ENCODE data around the gene CPHXL2. TPM values are rescaled to one million over a fixed set of nuclear protein-coding genes. Genes with fewer than 3 reads are reported as not detected.

Gene CPHXL2
- total RNA-seq, 1 donor from 2014 or later = not detected

DNA sequence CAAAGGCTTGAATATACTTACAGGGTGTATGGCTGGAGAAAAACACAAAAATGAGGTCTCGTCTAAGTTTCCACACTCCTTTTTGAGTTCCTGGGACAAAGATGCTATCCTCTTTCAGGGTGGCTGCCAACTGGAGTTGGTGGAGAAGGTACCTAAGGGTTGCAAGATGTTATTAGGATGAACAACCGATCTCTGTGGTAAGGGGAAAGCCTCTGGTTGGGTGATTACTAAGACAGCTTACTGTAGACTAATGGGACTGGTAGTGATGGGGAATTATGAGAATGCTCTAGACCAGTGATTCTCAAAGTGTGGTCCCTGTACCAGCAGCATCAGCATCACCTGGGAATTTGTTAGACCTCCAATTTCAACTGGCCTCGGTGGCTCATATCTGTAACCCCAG is 59.7 kb downstream of the CPHXL2 start:
- no peak overlapping the region for H3K27ac Mint-ChIP-seq (ENCODE audit: unreplicated experiment)

GRCh38 chr16:75616521-75617010 is 60.2 kb downstream of the CPHXL2 start:
- H3K27me3 Mint-ChIP-seq (ENCODE audit: low read depth) = no peaks in the 10 kb centered on the region
- no peaks in the 10 kb centered on the region for H3K9me3 Mint-ChIP-seq (ENCODE audit: low read depth)
- no peak for DNase-seq (ENCODE audit: low spot score)
- H3K4me1 Mint-ChIP-seq (ENCODE audit: low read depth) = peaks cover 15% of the 10 kb centered on the region
- TF ChIP-seq CTCF (IDR thresholded peaks at IDR 0.05) = no peak
- H3K36me3 Mint-ChIP-seq (ENCODE audit: low read depth) = peaks cover 32% of the 10 kb centered on the region
- no peak overlapping the region for H3K4me3 Mint-ChIP-seq (ENCODE audit: unreplicated experiment)
- H3K27ac Mint-ChIP-seq (ENCODE audit: unreplicated experiment) = no peak overlapping the region

More for the DNA sequence above, 59.7 kb downstream of the CPHXL2 start:
- Mint-ChIP-seq H3K4me3 (ENCODE audit: unreplicated experiment) (no peak overlapping the region), H3K9me3 (ENCODE audit: low read depth) (no peaks in the 10 kb centered on the region), H3K4me1 (ENCODE audit: low read depth) (peaks cover 20% of the 10 kb centered on the region), H3K27me3 (ENCODE audit: low read depth) (no peaks in the 10 kb centered on the region), H3K36me3 (ENCODE audit: low read depth) (peaks cover 31% of the 10 kb centered on the region)
- no peak for TF ChIP-seq CTCF (IDR thresholded peaks at IDR 0.05)
- no peak for DNase-seq (ENCODE audit: low spot score)

GRCh38 chr16:75615619-75616018 is 61.2 kb downstream of the CPHXL2 start:
- H3K27ac Mint-ChIP-seq (ENCODE audit: unreplicated experiment) = no peak overlapping the region
- peaks cover 32% of the 10 kb centered on the region for H3K36me3 Mint-ChIP-seq (ENCODE audit: low read depth)
- no peak overlapping the region for H3K4me3 Mint-ChIP-seq (ENCODE audit: unreplicated experiment)
- no peaks in the 10 kb centered on the region for H3K27me3 Mint-ChIP-seq (ENCODE audit: low read depth)
- H3K4me1 Mint-ChIP-seq (ENCODE audit: low read depth) = peaks cover 5% of the 10 kb centered on the region
- TF ChIP-seq CTCF (IDR thresholded peaks at IDR 0.05) = no peak
- H3K9me3 Mint-ChIP-seq (ENCODE audit: low read depth) = no peaks in the 10 kb centered on the region
- no peak for DNase-seq (ENCODE audit: low spot score)

DNA sequence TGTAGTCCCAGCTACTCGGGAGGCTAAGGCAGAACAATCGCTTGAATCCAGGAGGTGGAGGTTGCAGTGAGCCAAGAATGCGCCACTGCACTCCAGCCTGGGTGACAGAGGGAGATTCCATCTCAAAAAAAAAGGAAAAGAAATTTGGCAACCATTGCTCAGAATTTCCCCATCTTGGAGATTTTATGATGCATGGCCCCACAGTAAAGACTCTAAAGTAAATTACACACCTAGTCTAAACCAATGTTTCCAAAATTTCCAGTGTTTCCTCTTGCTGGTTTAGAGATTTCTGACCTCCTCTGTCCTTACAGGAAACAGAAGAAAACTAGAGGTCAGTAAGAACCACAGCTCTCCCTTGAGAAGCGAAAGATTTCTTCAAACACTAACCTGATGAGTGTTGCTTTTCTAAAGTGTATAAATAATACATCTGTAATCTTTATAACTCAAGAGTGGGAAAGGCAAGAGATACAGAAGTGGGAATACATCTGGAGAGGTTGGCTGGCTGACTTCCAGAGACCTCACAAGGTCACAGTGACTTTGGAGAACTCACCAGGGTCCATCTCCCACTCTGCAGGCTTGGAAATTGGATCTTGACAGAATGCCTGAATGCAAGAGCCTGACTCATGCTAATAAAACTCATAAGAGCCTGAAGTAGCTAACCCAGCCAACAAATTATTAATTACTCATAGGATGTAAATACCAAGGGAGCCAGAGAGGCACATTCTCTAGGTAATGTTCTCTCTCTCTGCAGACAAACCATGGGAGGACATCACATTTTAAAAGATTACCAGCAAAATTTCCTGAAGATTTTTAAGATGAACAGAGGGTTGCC is 62.5 kb downstream of the CPHXL2 start:
- H3K4me1 Mint-ChIP-seq (ENCODE audit: low read depth) = no peaks in the 10 kb centered on the region
- no peak overlapping the region for H3K4me3 Mint-ChIP-seq (ENCODE audit: unreplicated experiment)
- no peaks in the 10 kb centered on the region for H3K27me3 Mint-ChIP-seq (ENCODE audit: low read depth)
- peaks cover 29% of the 10 kb centered on the region for H3K36me3 Mint-ChIP-seq (ENCODE audit: low read depth)
- no peak overlapping the region for H3K27ac Mint-ChIP-seq (ENCODE audit: unreplicated experiment)
- no peak for TF ChIP-seq CTCF (IDR thresholded peaks at IDR 0.05)
- no peaks in the 10 kb centered on the region for H3K9me3 Mint-ChIP-seq (ENCODE audit: low read depth)
- DNase-seq (ENCODE audit: low spot score) = no peak

Other genes starting within 250 kb of the CPHXL2 start
- gene CFDP1, start 243.5 kb downstream of the CPHXL2 start, total RNA-seq = 45.3 to 48.9 TPM (median 46.1 TPM) in 3 replicates
- gene TMEM170A, start 212.3 kb downstream of the CPHXL2 start, total RNA-seq = 12.7 to 14.5 TPM (median 13.4 TPM) in 3 replicates
- 6.3 to 7.1 TPM (median 6.7 TPM) in 3 replicates for gene CHST6, start 181.6 kb downstream of the CPHXL2 start, total RNA-seq
- gene CHST5, start 140.9 kb downstream of the CPHXL2 start, total RNA-seq = 0.07 to 0.17 TPM (median 0.10 TPM) in 3 replicates
- gene TMEM231, start 120.8 kb downstream of the CPHXL2 start, total RNA-seq = 7.1 to 12.4 TPM (median 7.4 TPM) in 3 replicates
- gene GABARAPL2, start 110.6 kb downstream of the CPHXL2 start, total RNA-seq = 58.6 to 99.0 TPM (median 64.5 TPM) in 3 replicates
- 47.1 to 72.5 TPM (median 49.3 TPM) in 3 replicates for gene ADAT1, start 53.7 kb downstream of the CPHXL2 start, total RNA-seq
- 93.2 to 98.1 TPM (median 93.3 TPM) in 3 replicates for gene KARS1, start 29.3 kb downstream of the CPHXL2 start, total RNA-seq
- gene TERF2IP, start 29.2 kb downstream of the CPHXL2 start, total RNA-seq = 60.3 to 62.8 TPM (median 61.2 TPM) in 3 replicates
- gene DUXB, start 24.5 kb upstream of the CPHXL2 start, total RNA-seq = not detected in 3 replicates
- not detected in 3 replicates for gene CPHXL, start 49.5 kb upstream of the CPHXL2 start, total RNA-seq

Data from chondrocyte (in vitro differentiated cells).